Calu3 (cell line): ENCODE measurements around the gene MTFP1. TPM values are rescaled to one million over a fixed set of nuclear protein-coding genes. Genes with fewer than 3 reads are reported as not detected.

Source experiments
- BruUV-seq: library from RNA; stranded (reverse); fragments of 400-500 nt; replicated peaks from 2 replicates; lab custom pipeline; 2021; lab: Mats Ljungman, UMichigan
- CTCF ChIA-PET: fragments of 300-600 bp; sonication (Branson Sonifier 250); formaldehyde crosslinking; loops from one replicate; lab custom pipeline; 2022; ENCODE audit warnings: antibody characterized with exemption; lab: Charles Lee
- DNase-seq: peaks from one replicate; pipeline ENCODE4 v3.0.0; 2022
- H3K27ac Mint-ChIP-seq: one replicate; pipeline ENCODE4 v1.8.0; 2022; ENCODE audit warnings: mixed read lengths; ENCODE audit not compliant: unreplicated experiment
- H3K27me3 Mint-ChIP-seq: one replicate; pipeline ENCODE4 v1.8.0; 2022; ENCODE audit warnings: mixed read lengths; ENCODE audit not compliant: unreplicated experiment
- H3K36me3 Mint-ChIP-seq: one replicate; pipeline ENCODE4 v1.8.0; 2022; ENCODE audit warnings: mild to moderate bottlenecking, moderate library complexity, mixed read lengths; ENCODE audit not compliant: insufficient read depth, unreplicated experiment
- H3K4me1 Mint-ChIP-seq: one replicate; pipeline ENCODE4 v1.8.0; 2022; ENCODE audit warnings: mild to moderate bottlenecking, low read depth, mixed read lengths; ENCODE audit not compliant: unreplicated experiment
- H3K4me3 Mint-ChIP-seq: one replicate; pipeline ENCODE4 v1.8.0; 2022; ENCODE audit warnings: mild to moderate bottlenecking, low read depth, moderate library complexity, mixed read lengths; ENCODE audit not compliant: unreplicated experiment
- H3K9me3 Mint-ChIP-seq: one replicate; pipeline ENCODE4 v1.8.0; 2022; ENCODE audit warnings: low read depth, mixed read lengths; ENCODE audit not compliant: unreplicated experiment
- intact Hi-C: fragments of 100-400 bp; cut with micrococcal nuclease; formaldehyde crosslinking; loops from one replicate; pipeline ENCODE4 v1.10.0; 2022; ENCODE audit not compliant: unreplicated experiment
- total RNA-seq: library from RNA; stranded (reverse); gene quantifications from 2 replicates; pipeline ENCODE4 v1.2.3, GENCODE V29; 2022
- TF ChIP-seq, protein P1 (sequence below): fragments of 200-600 bp; IDR thresholded peaks from one replicate; pipeline ENCODE4 v1.8.0; 2022; ENCODE audit warnings: antibody characterized with exemption; ENCODE audit not compliant: unreplicated experiment

MTFP1 gene
- total RNA-seq, 1 experiment from 2014 or later, result 30.5 TPM

DNA sequence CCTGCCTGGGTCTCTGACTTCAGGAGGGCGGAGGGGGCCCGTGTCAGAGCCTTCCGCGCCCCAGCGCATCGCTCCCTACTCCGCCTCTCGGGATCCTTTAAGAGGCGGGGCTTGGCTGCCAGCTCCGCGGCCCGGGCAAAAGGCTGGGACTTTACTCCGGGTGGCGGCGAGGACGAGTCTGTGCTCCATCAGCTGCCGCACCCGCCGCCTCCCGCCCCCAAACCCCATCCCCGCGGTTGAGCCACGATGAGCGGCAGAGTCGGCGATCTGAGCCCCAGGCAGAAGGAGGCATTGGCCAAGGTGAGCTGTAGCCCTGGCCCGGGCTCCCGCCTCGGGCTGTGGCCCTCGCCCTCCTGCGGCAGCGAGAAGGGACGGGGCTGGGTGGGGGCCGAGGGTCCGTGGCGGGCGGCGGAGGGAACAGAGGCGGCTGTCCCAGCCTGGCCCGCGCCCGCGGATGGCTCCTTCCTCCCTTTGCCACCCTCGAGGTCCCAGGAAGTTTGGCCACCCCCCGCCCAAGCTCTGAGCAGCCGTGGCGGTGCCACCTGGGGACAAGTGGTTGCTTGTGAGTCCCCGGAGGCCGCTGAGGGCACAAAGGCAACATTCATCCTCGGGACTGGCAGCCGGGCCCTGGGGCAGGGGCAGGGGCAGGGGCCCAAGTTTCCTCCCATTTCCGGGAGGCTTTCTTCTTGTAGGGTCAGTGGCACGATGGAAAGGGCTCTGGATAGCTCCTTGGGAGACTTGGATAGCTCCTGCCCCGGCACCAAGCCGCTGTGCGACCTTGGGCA lies 28.5 kb upstream of the MTFP1 start, which contains the start of gene SEC14L2:
Gene SEC14L2, plus strand, starts transcription at position 148 of the 785 bp plus-strand sequence. Its CDS starts 99 bp downstream, at position 247.
- TF ChIP-seq, protein P1, sequence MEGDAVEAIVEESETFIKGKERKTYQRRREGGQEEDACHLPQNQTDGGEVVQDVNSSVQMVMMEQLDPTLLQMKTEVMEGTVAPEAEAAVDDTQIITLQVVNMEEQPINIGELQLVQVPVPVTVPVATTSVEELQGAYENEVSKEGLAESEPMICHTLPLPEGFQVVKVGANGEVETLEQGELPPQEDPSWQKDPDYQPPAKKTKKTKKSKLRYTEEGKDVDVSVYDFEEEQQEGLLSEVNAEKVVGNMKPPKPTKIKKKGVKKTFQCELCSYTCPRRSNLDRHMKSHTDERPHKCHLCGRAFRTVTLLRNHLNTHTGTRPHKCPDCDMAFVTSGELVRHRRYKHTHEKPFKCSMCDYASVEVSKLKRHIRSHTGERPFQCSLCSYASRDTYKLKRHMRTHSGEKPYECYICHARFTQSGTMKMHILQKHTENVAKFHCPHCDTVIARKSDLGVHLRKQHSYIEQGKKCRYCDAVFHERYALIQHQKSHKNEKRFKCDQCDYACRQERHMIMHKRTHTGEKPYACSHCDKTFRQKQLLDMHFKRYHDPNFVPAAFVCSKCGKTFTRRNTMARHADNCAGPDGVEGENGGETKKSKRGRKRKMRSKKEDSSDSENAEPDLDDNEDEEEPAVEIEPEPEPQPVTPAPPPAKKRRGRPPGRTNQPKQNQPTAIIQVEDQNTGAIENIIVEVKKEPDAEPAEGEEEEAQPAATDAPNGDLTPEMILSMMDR, result no peak
- H3K27ac Mint-ChIP-seq, result peak within 1 kb of the TSS; percentile 67
- CTCF ChIA-PET, result interaction anchor here (0.8 to 3.2 kb wide), 8 partner anchors 10 to 358 kb away, joined by 3 to 12 read pairs (median 4); no protein-coding TSS in a partner anchor
- no peaks in the 10 kb centered on the region for H3K27me3 Mint-ChIP-seq
- intact Hi-C loops, result loop anchor here (2.0 to 10.0 kb wide), 2 partner anchors 26 to 88 kb away; no protein-coding TSS in a partner anchor
- H3K4me1 Mint-ChIP-seq, result peaks cover 21% of the 10 kb centered on the region
- no peaks in the 10 kb centered on the region for H3K9me3 Mint-ChIP-seq
- BruUV-seq, result TSS peak; percentile 66
- peak within 1 kb of the TSS; percentile 90 for H3K4me3 Mint-ChIP-seq
- peak; percentile 76 for DNase-seq
- H3K36me3 Mint-ChIP-seq, result peaks cover 45% of the 10 kb centered on the region

DNA sequence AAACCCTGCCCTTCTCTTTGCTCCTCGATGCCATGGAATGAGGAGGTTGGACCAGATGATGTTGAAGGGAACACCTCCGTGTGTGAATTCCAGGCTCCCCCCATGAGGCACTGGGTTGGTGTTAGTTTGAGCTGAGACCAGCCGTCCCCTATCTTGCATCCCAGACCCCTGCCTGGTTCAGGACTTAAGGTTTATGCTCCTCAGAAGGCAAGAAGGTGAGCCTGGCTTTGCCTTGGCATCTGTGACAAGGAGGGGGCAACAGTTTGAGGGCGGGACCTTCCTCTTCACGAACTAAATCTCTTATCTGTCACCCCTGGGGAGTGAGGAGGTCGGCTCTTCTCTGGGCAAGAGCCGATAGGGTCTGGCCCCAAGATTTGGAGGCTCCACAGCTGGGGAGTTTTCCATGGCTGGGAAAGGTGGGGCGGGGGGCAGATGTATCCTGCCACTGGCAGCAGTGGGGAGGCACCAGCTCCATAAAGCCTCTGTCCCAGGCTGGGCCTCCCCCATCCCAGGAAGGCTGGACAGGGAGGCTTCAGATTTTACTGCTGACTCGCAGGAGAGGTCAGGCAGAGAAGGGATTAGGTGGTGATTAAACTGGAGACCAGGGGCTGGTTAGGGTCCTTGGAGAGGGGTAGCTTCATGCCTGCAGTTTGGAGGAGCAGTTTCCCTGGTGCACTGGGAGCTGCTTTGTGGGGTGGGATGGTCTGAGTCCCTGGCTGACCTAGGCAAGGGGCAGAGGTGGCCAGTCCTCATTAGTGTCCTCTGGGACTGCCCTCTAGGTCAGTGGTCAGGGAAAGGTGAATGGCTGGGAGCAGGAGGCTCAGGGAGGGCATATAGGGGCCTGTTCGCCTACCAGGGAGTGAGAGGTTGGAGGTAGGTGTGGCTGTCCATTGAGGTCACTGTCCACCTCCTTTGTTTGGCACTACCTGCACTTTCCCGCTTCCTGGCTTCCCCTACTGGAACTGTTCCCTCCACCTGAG lies 27.6 kb upstream of the MTFP1 start:
- intact Hi-C loops, result loop anchor here (2.0 to 10.0 kb wide), 2 partner anchors 25 to 87 kb away; no protein-coding TSS in a partner anchor
- no peaks in the 10 kb centered on the region for H3K27me3 Mint-ChIP-seq
- peaks cover 47% of the 10 kb centered on the region for H3K36me3 Mint-ChIP-seq
- H3K4me3 Mint-ChIP-seq, result peak overlapping the region; percentile 90
- CTCF ChIA-PET, result interaction anchor here (0.8 to 3.2 kb wide), 6 partner anchors 10 to 359 kb away, joined by 3 to 12 read pairs (median 6); no protein-coding TSS in a partner anchor
- H3K9me3 Mint-ChIP-seq, result no peaks in the 10 kb centered on the region
- H3K27ac Mint-ChIP-seq, result peak overlapping the region; percentile 56
- peaks cover 21% of the 10 kb centered on the region for H3K4me1 Mint-ChIP-seq
- no TSS peak for BruUV-seq
- no peak for DNase-seq
- TF ChIP-seq, protein P1, result no peak

DNA sequence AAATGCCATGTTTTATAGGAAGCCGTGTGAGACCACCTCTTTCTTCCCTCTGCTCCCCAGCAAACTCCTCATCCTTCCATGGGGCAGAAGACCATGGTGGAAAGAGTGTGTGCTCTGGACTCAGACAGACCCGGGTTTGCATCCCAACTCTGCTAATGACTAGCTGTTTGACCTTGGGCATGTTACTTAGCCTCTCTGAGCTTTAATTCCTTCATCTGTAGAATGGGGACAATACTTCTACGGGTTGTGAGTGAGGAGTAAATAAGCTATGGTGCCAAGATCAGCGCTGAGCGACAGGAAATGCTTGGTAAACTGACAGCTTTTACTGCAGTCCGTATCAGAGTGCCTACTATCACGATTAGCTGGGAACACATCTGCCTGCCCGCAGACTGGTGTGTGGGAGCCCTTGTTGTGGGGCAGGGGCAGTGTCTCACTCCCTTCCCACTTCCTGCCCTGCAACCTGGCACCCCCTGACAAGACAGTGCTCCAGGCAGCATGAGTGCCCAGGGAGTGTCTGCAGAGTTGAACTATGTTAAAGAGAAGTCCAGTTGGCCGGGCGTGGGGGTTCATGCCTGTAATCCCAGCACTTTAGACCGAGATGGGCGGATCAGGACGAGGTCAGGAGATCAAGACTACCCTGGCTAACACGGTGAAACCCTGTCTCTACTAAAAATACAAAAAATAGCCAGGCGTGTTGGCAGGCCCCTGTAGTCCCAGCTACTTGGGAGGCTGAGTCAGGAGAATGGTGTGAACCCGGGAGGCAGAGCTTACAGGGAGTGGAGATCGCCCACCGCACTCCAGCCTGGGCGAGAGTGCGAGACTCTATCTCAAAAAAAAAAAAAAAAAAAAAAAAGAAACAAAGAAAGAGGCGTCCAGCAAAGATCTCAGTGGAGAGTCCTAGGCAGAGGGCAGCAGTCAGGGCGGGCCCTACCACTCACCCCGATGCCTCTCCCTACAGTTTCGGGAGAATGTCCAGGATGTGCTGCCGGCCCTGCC lies 26.6 kb upstream of the MTFP1 start:
- Mint-ChIP-seq H3K4me1 (peaks cover 21% of the 10 kb centered on the region), H3K36me3 (peaks cover 54% of the 10 kb centered on the region), H3K27me3 (no peaks in the 10 kb centered on the region), H3K27ac (peak overlapping the region; percentile 56), H3K9me3 (no peaks in the 10 kb centered on the region), H3K4me3 (peak overlapping the region; percentile 90)
- intact Hi-C loops, result loop anchor here (10.0 kb wide), 1 partner anchor 86 kb away; no protein-coding TSS in a partner anchor
- DNase-seq, result no peak
- TF ChIP-seq, protein P1, result no peak
- CTCF ChIA-PET, result interaction anchor here (0.6 to 3.2 kb wide), 2 partner anchors 19 to 25 kb away, joined by 6 to 12 read pairs; no protein-coding TSS in a partner anchor
- no TSS peak for BruUV-seq
